ENCODE results near the gene ESRRA. TPM values are rescaled to one million over a fixed set of nuclear protein-coding genes. Genes with fewer than 3 reads are reported as not detected.
A peak's percentile ranks its signal among the peaks of the same experiment; 100 is the strongest.

The ESRRA gene
- total and polyA plus RNA-seq, 2 of the 13 experiments (the other 11 are each of a cell fraction or from before 2014, with no cell fraction given), result 18.1 to 36.3 TPM

DNA sequence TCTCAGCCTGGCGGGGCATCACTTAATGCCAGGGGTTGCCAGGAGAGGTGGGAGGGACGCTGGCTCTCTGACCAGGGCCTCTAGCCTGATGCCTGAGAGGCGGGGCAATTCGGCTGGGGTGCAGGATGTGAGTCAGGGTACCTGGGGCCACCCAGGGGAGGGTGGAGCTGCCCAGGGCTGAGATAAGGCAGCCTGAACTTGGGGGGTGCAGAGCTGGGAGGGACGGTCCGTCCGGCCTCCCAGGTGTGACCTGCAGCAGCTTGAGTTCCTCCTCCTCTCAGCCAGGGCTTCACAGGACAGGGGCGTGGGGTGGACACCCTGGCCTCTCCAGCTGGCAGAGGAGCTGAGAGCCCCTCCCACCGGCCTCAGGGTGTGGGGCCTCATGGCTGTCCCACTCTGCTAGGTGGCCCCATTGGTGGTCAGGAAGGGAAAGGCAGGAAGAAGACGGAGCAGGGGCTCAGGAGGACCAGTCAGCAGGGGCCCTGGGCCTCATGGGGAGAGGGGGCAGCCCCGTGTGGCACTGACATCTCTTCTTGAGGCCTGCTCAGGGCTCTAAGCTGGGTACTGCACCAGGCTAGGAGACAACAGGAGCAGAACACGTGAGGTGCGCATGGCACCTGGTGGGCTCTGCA lies 52.7 kb downstream of the ESRRA start (continued):
- TF ChIP-seq FOXC1 (CRISPR knock-in tag; IDR thresholded peaks at IDR 0.05; ENCODE audit: borderline replicate concordance) (0 out of 2 replicates have a peak, but pooled peaks have one; percentile 28), TCF7L2 (IDR thresholded peaks at IDR 0.05; ENCODE audit: low read depth, low read length) (no peak), ZMAT3 (CRISPR knock-in tag; conservative IDR thresholded peaks at IDR 0.05) (0 out of 2 replicates have a peak, but pooled peaks have one; percentile 24), PRMT3 (CRISPR knock-in tag; IDR thresholded peaks at IDR 0.05; ENCODE audit: borderline replicate concordance, low read depth) (no peak), ZNF737 (CRISPR knock-in tag; IDR thresholded peaks at IDR 0.05; ENCODE audit: borderline replicate concordance) (no peak), ZNF337 (CRISPR knock-in tag; IDR thresholded peaks at IDR 0.05; ENCODE audit: borderline replicate concordance, low read depth) (no peak), ZNF703 (CRISPR knock-in tag; IDR thresholded peaks at IDR 0.05; ENCODE audit: borderline replicate concordance) (no peak), TEAD3 (CRISPR knock-in tag; optimal IDR thresholded peaks at IDR 0.05; ENCODE audit: borderline replicate concordance) (no peak), NR2F1 (CRISPR knock-in tag; IDR thresholded peaks at IDR 0.05) (no peak), ZBTB7A (CRISPR knock-in tag; IDR thresholded peaks at IDR 0.05) (peak; percentile 28; the same call in 1 of the 2 replicates), TBX2 (CRISPR knock-in tag; IDR thresholded peaks at IDR 0.05; ENCODE audit: borderline replicate concordance) (peak; percentile 45; the same call in 1 of the 2 replicates), MAF1 (CRISPR knock-in tag; IDR thresholded peaks at IDR 0.05; ENCODE audit: borderline replicate concordance) (no peak), ZNF484 (CRISPR knock-in tag; IDR thresholded peaks at IDR 0.05; ENCODE audit: borderline replicate concordance, low read depth) (no peak), NRL (CRISPR knock-in tag; IDR thresholded peaks at IDR 0.05; ENCODE audit: borderline replicate concordance) (peak; percentile 21; the same call in 1 of the 2 replicates), ZNF652 (CRISPR knock-in tag; IDR thresholded peaks at IDR 0.05; ENCODE audit: borderline replicate concordance, low read depth) (no peak)
- TF ChIP-seq, protein P1, sequence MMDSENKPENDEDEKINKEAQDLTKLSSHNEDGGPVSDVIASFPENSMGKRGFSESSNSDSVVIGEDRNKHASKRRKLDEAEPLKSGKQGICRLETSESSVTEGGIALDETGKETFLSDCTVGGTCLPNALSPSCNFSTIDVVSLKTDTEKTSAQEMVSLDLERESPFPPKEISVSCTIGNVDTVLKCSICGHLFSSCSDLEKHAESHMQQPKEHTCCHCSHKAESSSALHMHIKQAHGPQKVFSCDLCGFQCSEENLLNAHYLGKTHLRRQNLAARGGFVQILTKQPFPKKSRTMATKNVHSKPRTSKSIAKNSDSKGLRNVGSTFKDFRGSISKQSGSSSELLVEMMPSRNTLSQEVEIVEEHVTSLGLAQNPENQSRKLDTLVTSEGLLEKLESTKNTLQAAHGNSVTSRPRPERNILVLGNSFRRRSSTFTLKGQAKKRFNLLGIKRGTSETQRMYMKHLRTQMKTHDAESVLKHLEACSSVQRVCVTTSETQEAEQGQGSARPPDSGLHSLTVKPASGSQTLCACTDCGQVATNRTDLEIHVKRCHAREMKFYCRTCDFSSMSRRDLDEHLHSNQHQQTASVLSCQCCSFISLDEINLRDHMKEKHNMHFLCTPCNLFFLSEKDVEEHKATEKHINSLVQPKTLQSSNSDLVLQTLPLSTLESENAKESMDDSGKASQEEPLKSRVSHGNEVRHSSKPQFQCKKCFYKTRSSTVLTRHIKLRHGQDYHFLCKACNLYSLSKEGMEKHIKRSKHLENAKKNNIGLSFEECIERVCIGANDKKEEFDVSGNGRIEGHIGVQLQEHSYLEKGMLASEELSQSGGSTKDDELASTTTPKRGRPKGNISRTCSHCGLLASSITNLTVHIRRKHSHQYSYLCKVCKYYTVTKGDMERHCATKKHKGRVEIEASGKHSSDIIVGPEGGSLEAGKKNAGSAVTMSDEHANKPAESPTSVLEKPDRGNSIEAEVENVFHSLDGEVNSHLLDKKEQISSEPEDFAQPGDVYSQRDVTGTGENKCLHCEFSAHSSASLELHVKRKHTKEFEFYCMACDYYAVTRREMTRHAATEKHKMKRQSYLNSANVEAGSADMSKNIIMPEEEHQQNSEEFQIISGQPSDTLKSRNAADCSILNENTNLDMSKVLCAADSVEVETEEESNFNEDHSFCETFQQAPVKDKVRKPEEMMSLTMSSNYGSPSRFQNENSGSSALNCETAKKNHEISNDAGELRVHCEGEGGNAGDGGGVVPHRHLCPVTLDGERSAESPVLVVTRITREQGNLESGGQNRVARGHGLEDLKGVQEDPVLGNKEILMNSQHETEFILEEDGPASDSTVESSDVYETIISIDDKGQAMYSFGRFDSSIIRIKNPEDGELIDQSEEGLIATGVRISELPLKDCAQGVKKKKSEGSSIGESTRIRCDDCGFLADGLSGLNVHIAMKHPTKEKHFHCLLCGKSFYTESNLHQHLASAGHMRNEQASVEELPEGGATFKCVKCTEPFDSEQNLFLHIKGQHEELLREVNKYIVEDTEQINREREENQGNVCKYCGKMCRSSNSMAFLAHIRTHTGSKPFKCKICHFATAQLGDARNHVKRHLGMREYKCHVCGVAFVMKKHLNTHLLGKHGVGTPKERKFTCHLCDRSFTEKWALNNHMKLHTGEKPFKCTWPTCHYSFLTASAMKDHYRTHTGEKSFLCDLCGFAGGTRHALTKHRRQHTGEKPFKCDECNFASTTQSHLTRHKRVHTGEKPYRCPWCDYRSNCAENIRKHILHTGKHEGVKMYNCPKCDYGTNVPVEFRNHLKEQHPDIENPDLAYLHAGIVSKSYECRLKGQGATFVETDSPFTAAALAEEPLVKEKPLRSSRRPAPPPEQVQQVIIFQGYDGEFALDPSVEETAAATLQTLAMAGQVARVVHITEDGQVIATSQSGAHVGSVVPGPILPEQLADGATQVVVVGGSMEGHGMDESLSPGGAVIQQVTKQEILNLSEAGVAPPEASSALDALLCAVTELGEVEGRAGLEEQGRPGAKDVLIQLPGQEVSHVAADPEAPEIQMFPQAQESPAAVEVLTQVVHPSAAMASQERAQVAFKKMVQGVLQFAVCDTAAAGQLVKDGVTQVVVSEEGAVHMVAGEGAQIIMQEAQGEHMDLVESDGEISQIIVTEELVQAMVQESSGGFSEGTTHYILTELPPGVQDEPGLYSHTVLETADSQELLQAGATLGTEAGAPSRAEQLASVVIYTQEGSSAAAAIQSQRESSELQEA (CRISPR knock-in tag; IDR thresholded peaks at IDR 0.05; ENCODE audit: not compliant biosample characterization), result no peak
- TF ChIP-seq, protein P2, sequence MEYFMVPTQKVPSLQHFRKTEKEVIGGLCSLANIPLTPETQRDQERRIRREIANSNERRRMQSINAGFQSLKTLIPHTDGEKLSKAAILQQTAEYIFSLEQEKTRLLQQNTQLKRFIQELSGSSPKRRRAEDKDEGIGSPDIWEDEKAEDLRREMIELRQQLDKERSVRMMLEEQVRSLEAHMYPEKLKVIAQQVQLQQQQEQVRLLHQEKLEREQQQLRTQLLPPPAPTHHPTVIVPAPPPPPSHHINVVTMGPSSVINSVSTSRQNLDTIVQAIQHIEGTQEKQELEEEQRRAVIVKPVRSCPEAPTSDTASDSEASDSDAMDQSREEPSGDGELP (IDR thresholded peaks at IDR 0.05; ENCODE audit: borderline replicate concordance, low read depth), result peak; percentile 70; the same call in 1 of the 2 replicates
- TF ChIP-seq, protein P3, sequence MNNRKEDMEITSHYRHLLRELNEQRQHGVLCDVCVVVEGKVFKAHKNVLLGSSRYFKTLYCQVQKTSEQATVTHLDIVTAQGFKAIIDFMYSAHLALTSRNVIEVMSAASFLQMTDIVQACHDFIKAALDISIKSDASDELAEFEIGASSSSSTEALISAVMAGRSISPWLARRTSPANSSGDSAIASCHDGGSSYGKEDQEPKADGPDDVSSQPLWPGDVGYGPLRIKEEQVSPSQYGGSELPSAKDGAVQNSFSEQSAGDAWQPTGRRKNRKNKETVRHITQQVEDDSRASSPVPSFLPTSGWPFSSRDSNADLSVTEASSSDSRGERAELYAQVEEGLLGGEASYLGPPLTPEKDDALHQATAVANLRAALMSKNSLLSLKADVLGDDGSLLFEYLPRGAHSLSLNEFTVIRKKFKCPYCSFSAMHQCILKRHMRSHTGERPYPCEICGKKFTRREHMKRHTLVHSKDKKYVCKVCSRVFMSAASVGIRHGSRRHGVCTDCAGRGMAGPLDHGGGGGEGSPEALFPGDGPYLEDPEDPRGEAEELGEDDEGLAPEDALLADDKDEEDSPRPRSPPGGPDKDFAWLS (CRISPR knock-in tag; IDR thresholded peaks at IDR 0.05; ENCODE audit: borderline replicate concordance), result no peak
